ENCODE results near the gene MTMR11.

DNA sequence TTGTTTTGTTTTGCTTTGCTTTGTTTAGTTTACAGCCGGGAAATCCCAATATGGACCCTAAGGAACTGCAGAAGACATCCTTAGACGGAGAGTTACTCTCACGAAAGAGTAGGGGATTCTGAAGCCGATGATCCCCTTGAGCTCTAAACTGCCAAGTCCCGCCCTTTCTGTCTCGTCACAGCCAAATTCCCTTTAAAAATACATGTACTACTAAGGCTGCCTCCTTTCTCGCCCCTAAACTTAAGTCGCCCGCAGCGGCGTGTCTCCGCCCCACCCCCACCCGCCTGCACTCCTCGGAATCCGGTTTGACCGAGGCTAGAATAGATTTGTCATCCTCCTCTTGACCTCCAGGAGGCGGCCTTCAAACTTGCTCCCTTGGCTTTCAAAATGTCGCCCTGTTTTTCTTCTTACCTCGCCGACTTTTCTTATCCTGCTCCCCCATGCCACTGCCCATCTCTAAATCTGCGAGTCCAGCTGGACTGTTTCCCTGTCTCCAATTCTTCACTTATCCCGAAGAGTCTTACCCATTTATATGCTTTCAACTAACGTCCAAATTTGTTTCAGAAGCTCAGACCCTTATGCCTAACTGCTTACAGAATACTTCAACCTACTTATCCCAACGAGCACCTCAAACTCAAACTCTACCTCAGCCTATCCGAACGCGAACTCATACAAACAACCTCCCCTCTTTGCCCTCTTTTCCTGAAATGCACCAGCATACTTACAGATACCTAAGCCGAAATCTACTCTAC, 48.3 kb downstream of the MTMR11 start:
- TF ChIP-seq POLR2AphosphoS5 (IDR thresholded peaks at IDR 0.05) (peak in 1 of 3 donors; percentile 40), POLR2A (IDR thresholded peaks at IDR 0.05) (no peak)
- TF ChIP-seq, protein P1, sequence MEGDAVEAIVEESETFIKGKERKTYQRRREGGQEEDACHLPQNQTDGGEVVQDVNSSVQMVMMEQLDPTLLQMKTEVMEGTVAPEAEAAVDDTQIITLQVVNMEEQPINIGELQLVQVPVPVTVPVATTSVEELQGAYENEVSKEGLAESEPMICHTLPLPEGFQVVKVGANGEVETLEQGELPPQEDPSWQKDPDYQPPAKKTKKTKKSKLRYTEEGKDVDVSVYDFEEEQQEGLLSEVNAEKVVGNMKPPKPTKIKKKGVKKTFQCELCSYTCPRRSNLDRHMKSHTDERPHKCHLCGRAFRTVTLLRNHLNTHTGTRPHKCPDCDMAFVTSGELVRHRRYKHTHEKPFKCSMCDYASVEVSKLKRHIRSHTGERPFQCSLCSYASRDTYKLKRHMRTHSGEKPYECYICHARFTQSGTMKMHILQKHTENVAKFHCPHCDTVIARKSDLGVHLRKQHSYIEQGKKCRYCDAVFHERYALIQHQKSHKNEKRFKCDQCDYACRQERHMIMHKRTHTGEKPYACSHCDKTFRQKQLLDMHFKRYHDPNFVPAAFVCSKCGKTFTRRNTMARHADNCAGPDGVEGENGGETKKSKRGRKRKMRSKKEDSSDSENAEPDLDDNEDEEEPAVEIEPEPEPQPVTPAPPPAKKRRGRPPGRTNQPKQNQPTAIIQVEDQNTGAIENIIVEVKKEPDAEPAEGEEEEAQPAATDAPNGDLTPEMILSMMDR (IDR thresholded peaks at IDR 0.05), result peak; percentile 67 to 80 (median 68)
